ENCODE results near the gene STK24. TPM values are rescaled to one million over a fixed set of nuclear protein-coding genes. Genes with fewer than 3 reads are reported as not detected.

The STK24 gene
- polyA plus RNA-seq, 3 donors, result 14.2 to 59.8 (median 28.9) TPM

DNA sequence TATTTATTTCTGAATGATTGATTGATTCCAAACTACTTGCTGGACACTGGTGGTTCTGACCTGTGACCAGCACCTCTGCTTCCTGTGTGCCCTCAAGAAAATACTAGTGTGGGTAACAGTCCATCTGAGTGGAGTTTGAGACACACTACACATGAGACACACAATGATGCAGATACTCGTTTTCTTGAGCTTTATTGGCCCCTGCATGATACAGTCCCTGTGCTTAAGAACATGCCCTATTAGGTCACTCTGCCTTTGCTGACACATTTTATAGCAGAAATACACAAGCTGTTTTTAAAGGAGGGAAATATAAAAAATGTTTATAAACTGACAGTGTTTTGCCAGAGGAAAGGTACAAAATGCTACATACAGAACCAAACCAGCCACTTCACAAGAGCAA lies 126.9 kb downstream of the STK24 start:
- Histone ChIP-seq H3K4me1 (ENCODE audit: control insufficient read depth in 1 of 2, insufficient read depth in 2 of 2, low read length in 2 of 2) (peaks cover 4 to 5% of the 10 kb centered on the region in 2 donors), H3K4me2 (replicated peaks; ENCODE audit: extremely low read depth, low read length, poor library complexity, severe bottlenecking) (no peak overlapping the region), H3K27ac (ENCODE audit: low read depth in 1 of 2, low read length in 2 of 2) (no peak overlapping the region), H4K20me1 (ENCODE audit: insufficient read depth, low read length) (peaks cover 52% of the 10 kb centered on the region), H3K36me3 (replicated peaks in 1 of 2; ENCODE audit: control insufficient read depth in 1 of 2, insufficient read depth in 2 of 2, low read length in 2 of 2) (peaks cover 33 to 74% of the 10 kb centered on the region in 2 donors), H3K4me3 (replicated peaks in 1 of 3; ENCODE audit: low read depth in 2 of 3, low read length in 3 of 3) (no peak overlapping the region), H3K27me3 (ENCODE audit: control insufficient read depth in 2 of 2, insufficient read depth in 2 of 2, low read length in 2 of 2) (no peaks in the 10 kb centered on the region), H3K79me2 (ENCODE audit: insufficient read depth, low read length) (no peaks in the 10 kb centered on the region), H3K9ac (ENCODE audit: insufficient read depth, low read length, poor library complexity, severe bottlenecking) (no peak overlapping the region), H2AFZ (ENCODE audit: insufficient read depth, low read depth, low read length, poor library complexity, severe bottlenecking) (no peak overlapping the region), H3K9me3 (replicated peaks in 1 of 2; ENCODE audit: control insufficient read depth in 1 of 2, insufficient read depth in 1 of 2, low read length in 2 of 2) (no peaks in the 10 kb centered on the region)
- no peak overlapping the region for H3K4me3 Mint-ChIP-seq
- WGBS (ENCODE audit: insufficient coverage), result 100% methylated on average over 1 of the region's 1 CpG
- no peak for DNase-seq
- intact Hi-C loops (cut with micrococcal nuclease), result no loop called here
- H3K9me3 Mint-ChIP-seq, result no peaks in the 10 kb centered on the region
- peak overlapping the region in 1 of 7 donors; percentile 17 for H3K27ac Mint-ChIP-seq
- H3K4me1 Mint-ChIP-seq, result peaks cover 6% of the 10 kb centered on the region
- TF ChIP-seq, protein P1, sequence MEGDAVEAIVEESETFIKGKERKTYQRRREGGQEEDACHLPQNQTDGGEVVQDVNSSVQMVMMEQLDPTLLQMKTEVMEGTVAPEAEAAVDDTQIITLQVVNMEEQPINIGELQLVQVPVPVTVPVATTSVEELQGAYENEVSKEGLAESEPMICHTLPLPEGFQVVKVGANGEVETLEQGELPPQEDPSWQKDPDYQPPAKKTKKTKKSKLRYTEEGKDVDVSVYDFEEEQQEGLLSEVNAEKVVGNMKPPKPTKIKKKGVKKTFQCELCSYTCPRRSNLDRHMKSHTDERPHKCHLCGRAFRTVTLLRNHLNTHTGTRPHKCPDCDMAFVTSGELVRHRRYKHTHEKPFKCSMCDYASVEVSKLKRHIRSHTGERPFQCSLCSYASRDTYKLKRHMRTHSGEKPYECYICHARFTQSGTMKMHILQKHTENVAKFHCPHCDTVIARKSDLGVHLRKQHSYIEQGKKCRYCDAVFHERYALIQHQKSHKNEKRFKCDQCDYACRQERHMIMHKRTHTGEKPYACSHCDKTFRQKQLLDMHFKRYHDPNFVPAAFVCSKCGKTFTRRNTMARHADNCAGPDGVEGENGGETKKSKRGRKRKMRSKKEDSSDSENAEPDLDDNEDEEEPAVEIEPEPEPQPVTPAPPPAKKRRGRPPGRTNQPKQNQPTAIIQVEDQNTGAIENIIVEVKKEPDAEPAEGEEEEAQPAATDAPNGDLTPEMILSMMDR (IDR thresholded peaks at IDR 0.05), result no peak
- peaks cover 0 to 3% (median 0%) of the 10 kb centered on the region in 3 donors for H3K27me3 Mint-ChIP-seq (ENCODE audit: low read depth in 3 of 3)
- peaks cover 64 to 69% of the 10 kb centered on the region in 2 donors for H3K36me3 Mint-ChIP-seq

DNA sequence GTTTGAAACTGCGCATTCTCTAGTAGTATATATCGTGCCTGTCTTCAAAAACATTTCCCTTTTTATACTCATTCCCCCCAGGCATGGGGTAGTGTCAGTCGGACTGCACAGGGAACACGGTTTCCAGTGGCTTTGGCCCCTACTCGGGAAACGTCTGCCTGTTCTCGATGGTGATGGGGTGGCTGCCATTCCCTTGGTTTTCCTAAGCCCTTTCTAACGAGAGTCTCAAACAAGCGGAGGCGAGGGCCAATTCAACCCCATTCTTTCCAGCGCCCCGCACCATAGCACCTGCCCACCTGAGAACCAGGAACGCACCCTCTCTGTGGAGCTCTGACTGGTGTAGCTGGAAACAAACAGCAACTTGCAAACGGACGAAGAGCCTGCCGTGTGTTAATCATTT lies 127.6 kb downstream of the STK24 start:
- H3K36me3 ChIP-seq (replicated peaks in 1 of 2; ENCODE audit: control insufficient read depth in 1 of 2, insufficient read depth in 2 of 2, low read length in 2 of 2), result peaks cover 25 to 66% of the 10 kb centered on the region in 2 donors
- no peak overlapping the region for H2AFZ ChIP-seq (ENCODE audit: insufficient read depth, low read depth, low read length, poor library complexity, severe bottlenecking)
- no peak for DNase-seq
- H3K4me3 ChIP-seq (replicated peaks in 1 of 3; ENCODE audit: low read depth in 2 of 3, low read length in 3 of 3), result no peak overlapping the region
- H3K4me1 ChIP-seq (ENCODE audit: control insufficient read depth in 1 of 2, insufficient read depth in 2 of 2, low read length in 2 of 2), result peaks cover 4 to 5% of the 10 kb centered on the region in 2 donors
- peaks cover 47% of the 10 kb centered on the region for H4K20me1 ChIP-seq (ENCODE audit: insufficient read depth, low read length)
- H3K27ac Mint-ChIP-seq, result peak overlapping the region in 1 of 7 donors; percentile 18
- intact Hi-C loops (cut with micrococcal nuclease), result loop anchor here (5.0 to 10.0 kb wide), 3 partner anchors 203 to 396 kb away; no protein-coding TSS in a partner anchor
- H3K4me1 Mint-ChIP-seq, result peaks cover 6% of the 10 kb centered on the region
- no peaks in the 10 kb centered on the region for H3K79me2 ChIP-seq (ENCODE audit: insufficient read depth, low read length)
- H3K9me3 ChIP-seq (replicated peaks in 1 of 2; ENCODE audit: control insufficient read depth in 1 of 2, insufficient read depth in 1 of 2, low read length in 2 of 2), result no peaks in the 10 kb centered on the region
- H3K9me3 Mint-ChIP-seq, result no peaks in the 10 kb centered on the region
- no peak overlapping the region for H3K4me2 ChIP-seq (replicated peaks; ENCODE audit: extremely low read depth, low read length, poor library complexity, severe bottlenecking)
- no peaks in the 10 kb centered on the region for H3K27me3 ChIP-seq (ENCODE audit: control insufficient read depth in 2 of 2, insufficient read depth in 2 of 2, low read length in 2 of 2)
- H3K36me3 Mint-ChIP-seq, result peaks cover 57 to 61% of the 10 kb centered on the region in 2 donors
- no peak overlapping the region for H3K9ac ChIP-seq (ENCODE audit: insufficient read depth, low read length, poor library complexity, severe bottlenecking)
- peaks cover 0 to 3% (median 0%) of the 10 kb centered on the region in 3 donors for H3K27me3 Mint-ChIP-seq (ENCODE audit: low read depth in 3 of 3)
- TF ChIP-seq, protein P1 (IDR thresholded peaks at IDR 0.05), result no peak
- WGBS (ENCODE audit: insufficient coverage), result 96% methylated on average over 12 of the region's 16 CpGs
- H3K4me3 Mint-ChIP-seq, result no peak overlapping the region
- H3K27ac ChIP-seq (ENCODE audit: low read depth in 1 of 2, low read length in 2 of 2), result no peak overlapping the region
